Mucosa of descending colon (tissue), 3 donors: ENCODE data around the gene DNM1. TPM values are rescaled to one million over a fixed set of nuclear protein-coding genes. Genes with fewer than 3 reads are reported as not detected.

Source experiments
- ATAC-seq: fragments of 200-7000 bp; cut with Tn5 transposase; one replicate; pipeline ENCODE4 v1.9.1; 2020; ENCODE audit warnings: mild to moderate bottlenecking, moderate library complexity
- DNase-seq, 3 donors: peaks; one replicate each; pipeline ENCODE4 v3.0.0-alpha.2; 2020
- H3K36me3 ChIP-seq: fragments of 200-600 bp; one replicate; pipeline ENCODE4 v1.8.0; 2021; ENCODE audit warnings: low read depth, mild to moderate bottlenecking
- H3K4me1 ChIP-seq: fragments of 200-600 bp; one replicate; pipeline ENCODE4 v1.8.0; 2021; ENCODE audit warnings: low read depth, mild to moderate bottlenecking
- H3K4me3 ChIP-seq: fragments of 200-600 bp; one replicate; pipeline ENCODE4 v1.8.0; 2021; ENCODE audit warnings: mild to moderate bottlenecking
- H3K9me3 ChIP-seq: fragments of 200-600 bp; one replicate; pipeline ENCODE4 v1.8.0; 2021; ENCODE audit warnings: mild to moderate bottlenecking
- intact Hi-C, 2 donors: fragments of 100-400 bp; cut with DNase I in 1 of 2; cut with micrococcal nuclease in 1 of 2; formaldehyde crosslinking; loops; one replicate each; pipeline versions ENCODE4 v1.11.0 to v1.11.1; 2022; cut with DNase I, micrococcal nuclease
- total RNA-seq, 3 donors: library from RNA; stranded (reverse); fragmentation: NEBNext Ultra II Directional in 2 of 3; extraction: Animal tissue kit (Norgen Biotek cat#: 25700) in 2 of 3; gene quantifications; one replicate each; pipeline versions ENCODE4 v1.2.1 to v1.2.4, GENCODE V29; 2021 to 2023
- TF ChIP-seq, protein P1 (sequence below): fragments of 200-600 bp; IDR thresholded peaks from one replicate; pipeline ENCODE4 v1.8.0; 2022; ENCODE audit warnings: antibody characterized with exemption, mild to moderate bottlenecking
- donor health status: DM: no; HTN: no; CAD: no; lungs with moderate emphysema.
- donor health status: DM: no; HTN: no; CAD: no.
- donor health status: DM: no; HTN: yes; CAD: no.

Gene DNM1
- total RNA-seq, 3 donors from 2014 or later = 4.0 to 19.0 (median 6.7) TPM

DNA sequence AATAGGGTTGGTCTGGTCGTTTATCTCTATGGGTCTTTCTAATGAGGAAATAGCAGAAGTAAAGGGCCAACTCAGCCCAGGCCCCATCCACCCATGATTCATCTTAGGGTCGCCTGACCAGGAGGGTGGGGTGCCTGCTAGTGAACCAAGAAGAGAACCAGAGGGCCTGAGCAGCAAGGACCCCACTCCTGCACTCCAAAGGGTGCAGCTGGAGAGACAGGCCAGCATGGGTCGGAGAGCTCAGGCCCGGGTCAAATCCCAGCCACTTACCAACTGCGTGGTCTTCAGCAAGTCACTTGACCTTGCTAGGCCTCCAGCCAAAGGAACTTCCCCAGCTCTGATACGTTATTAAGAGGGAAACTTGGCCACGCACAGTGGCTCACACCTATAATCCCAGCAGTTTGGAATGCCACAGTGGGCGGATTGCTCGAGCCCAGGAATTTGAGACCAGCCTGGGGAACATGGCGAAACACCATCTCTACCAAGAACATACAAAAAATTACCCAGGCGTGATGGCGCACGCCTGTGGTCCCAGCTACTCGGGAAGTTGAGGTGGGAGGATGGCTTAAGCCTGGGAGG lies 38.8 kb upstream of the DNM1 start:
- no peaks in the 10 kb centered on the region for H3K36me3 ChIP-seq
- ATAC-seq = no peak

DNA sequence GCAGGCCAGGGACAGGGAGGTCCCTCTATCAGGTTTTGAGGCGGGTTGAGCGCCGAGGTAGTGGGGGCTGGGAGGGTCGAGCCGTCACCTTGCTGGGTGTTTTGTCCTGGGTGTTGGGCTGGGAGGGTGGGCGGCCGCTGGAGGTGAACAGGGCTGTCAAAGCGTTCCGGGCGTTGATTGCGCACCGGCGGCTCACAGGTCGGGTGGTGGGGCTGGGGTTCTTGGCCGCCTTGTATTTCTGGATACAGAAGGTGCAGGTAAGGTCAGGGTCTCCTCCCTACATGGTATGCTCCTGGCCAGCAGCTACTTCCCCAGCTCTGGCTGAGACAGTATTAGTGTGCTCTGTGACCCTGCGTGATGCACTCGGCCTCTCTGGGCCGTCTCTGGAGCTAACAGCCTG lies 37.0 kb upstream of the DNM1 start:
- no peak for ATAC-seq
- no peak overlapping the region for H3K4me3 ChIP-seq
- H3K9me3 ChIP-seq = no peaks in the 10 kb centered on the region
- H3K4me1 ChIP-seq = no peaks in the 10 kb centered on the region
- intact Hi-C loops = no loop called here
- no peak for DNase-seq
- H3K36me3 ChIP-seq = no peaks in the 10 kb centered on the region
- TF ChIP-seq, protein P1, sequence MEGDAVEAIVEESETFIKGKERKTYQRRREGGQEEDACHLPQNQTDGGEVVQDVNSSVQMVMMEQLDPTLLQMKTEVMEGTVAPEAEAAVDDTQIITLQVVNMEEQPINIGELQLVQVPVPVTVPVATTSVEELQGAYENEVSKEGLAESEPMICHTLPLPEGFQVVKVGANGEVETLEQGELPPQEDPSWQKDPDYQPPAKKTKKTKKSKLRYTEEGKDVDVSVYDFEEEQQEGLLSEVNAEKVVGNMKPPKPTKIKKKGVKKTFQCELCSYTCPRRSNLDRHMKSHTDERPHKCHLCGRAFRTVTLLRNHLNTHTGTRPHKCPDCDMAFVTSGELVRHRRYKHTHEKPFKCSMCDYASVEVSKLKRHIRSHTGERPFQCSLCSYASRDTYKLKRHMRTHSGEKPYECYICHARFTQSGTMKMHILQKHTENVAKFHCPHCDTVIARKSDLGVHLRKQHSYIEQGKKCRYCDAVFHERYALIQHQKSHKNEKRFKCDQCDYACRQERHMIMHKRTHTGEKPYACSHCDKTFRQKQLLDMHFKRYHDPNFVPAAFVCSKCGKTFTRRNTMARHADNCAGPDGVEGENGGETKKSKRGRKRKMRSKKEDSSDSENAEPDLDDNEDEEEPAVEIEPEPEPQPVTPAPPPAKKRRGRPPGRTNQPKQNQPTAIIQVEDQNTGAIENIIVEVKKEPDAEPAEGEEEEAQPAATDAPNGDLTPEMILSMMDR = no peak

More for the DNA sequence above, 38.8 kb upstream of the DNM1 start:
- intact Hi-C loops = no loop called here
- no peak for DNase-seq
- H3K9me3 ChIP-seq = no peaks in the 10 kb centered on the region
- TF ChIP-seq, protein P1 = no peak
- H3K4me1 ChIP-seq = no peaks in the 10 kb centered on the region
- no peak overlapping the region for H3K4me3 ChIP-seq

DNA sequence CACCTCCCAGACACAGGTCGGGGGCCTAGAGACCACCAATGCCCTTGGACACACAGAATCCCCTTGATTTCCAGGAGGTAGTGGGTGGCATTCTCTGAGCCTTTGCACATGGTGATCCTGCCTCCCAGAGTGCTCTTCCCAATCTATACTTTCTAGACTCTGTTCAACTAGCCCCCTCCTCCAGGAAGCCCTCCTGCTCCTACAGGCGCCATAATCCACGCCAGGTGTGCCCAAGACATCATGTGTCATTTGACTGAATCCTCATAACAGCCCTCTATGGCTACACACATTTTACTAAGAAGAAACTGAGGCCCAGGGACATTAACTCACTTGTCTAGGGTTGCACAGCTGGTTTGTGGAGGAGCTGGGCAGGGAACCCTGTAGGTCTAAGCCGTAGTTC lies 36.0 kb upstream of the DNM1 start:
- H3K4me3 ChIP-seq = no peak overlapping the region
- ATAC-seq = no peak

DNA sequence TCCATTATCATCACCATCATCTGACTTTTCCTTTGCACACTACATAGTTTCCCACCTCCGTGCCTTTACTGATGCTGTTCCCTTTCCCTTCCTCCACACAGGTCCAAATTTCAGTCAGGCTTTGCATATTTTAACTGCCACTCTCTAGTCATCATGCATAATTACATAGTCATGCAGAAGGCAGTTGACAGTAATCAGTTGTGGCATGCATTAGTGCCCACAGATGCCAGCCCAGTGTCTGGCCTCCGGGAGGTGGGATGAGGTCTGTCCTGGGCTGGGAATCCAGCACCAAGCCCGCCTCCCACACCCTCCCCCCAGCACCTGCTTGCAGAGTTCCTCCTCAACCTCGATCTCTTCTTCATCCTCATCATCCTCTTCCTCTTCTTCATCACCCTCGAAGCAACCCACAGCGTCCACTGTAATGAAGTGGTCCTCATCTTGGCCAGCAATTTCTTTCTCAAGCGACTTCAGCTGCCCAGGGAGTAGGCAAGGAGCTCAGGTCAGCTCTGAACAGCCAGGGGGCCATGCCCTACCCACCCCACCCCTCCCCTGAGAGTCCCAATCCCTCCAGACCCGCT lies 34.4 kb upstream of the DNM1 start:
- no peaks in the 10 kb centered on the region for H3K9me3 ChIP-seq
- intact Hi-C loops = no loop called here
- DNase-seq (no peak), ATAC-seq (no peak)
- H3K36me3 ChIP-seq = no peaks in the 10 kb centered on the region
- no peaks in the 10 kb centered on the region for H3K4me1 ChIP-seq
- TF ChIP-seq, protein P1 = no peak
- no peak overlapping the region for H3K4me3 ChIP-seq

More for the DNA sequence above, 36.0 kb upstream of the DNM1 start:
- no peaks in the 10 kb centered on the region for H3K4me1 ChIP-seq
- no peaks in the 10 kb centered on the region for H3K36me3 ChIP-seq
- intact Hi-C loops = no loop called here
- DNase-seq = no peak
- TF ChIP-seq, protein P1 = no peak
- no peaks in the 10 kb centered on the region for H3K9me3 ChIP-seq

DNA sequence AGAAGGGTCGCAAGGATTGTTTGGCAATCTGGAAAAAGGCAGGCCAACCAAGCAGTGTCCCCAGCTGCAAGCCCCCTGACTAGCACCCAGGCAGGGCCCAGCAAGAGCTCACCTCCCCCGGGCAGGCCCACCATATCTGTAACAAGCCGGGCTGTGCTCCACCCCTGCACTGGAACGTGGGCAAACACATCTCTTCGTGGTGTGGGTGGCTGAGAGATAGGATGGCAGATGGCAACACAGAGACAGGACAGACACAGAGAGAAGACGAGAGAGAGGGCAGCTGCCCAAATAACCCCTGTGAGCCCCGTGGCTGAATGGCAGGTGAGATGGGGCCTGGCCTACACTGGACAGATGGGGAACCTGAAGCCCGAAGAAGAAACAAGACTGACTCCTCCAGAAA lies 33.7 kb upstream of the DNM1 start:
- Histone ChIP-seq H3K9me3 (no peaks in the 10 kb centered on the region), H3K4me3 (no peak overlapping the region), H3K36me3 (no peaks in the 10 kb centered on the region), H3K4me1 (no peaks in the 10 kb centered on the region)
- DNase-seq = no peak
- intact Hi-C loops = no loop called here
- no peak for ATAC-seq
- TF ChIP-seq, protein P1 = no peak
